WTC11 (cell line): Measurements from ENCODE around the gene HADHB.

Experiments
- ATF3 ChIP-seq: sonication (generic); formaldehyde crosslinking; conservative IDR thresholded peaks from 2 replicates; pipeline ENCODE4 v1.8.1; 2022; ENCODE audit warnings: mild to moderate bottlenecking, missing genetic modification reagents
- CREM ChIP-seq: sonication (generic); formaldehyde crosslinking; IDR thresholded peaks from 2 replicates; pipeline ENCODE4 v1.8.1; 2022; ENCODE audit warnings: mild to moderate bottlenecking, missing genetic modification reagents, moderate library complexity
- CTCF ChIP-seq: fragments of 200-600 bp; IDR thresholded peaks from 2 replicates; pipeline ENCODE4 v1.8.0; 2022; ENCODE audit warnings: antibody characterized with exemption
- ESRRA ChIP-seq: sonication (generic); formaldehyde crosslinking; IDR thresholded peaks from 2 replicates; pipeline ENCODE4 v1.8.1; 2022; ENCODE audit warnings: mild to moderate bottlenecking, missing genetic modification reagents, borderline replicate concordance
- FOXP1 ChIP-seq: sonication (generic); formaldehyde crosslinking; IDR thresholded peaks from 2 replicates; pipeline ENCODE4 v1.8.0; 2022; ENCODE audit warnings: missing genetic modification reagents, mild to moderate bottlenecking, moderate library complexity, borderline replicate concordance
- GABPB1 ChIP-seq: sonication (generic); formaldehyde crosslinking; IDR thresholded peaks from 2 replicates; pipeline ENCODE4 v1.8.1; 2023; ENCODE audit warnings: mild to moderate bottlenecking, missing genetic modification reagents
- HMGA2 ChIP-seq: fragments of 250-450 bp; sonication (Bioruptor Pico); IDR thresholded peaks from 2 replicates; pipeline ENCODE4 v1.4.0; 2021; ENCODE audit warnings: mild to moderate bottlenecking, moderate library complexity
- HMGXB4 ChIP-seq: sonication (generic); formaldehyde crosslinking; IDR thresholded peaks from 2 replicates; pipeline ENCODE4 v1.8.1; 2023; ENCODE audit warnings: mild to moderate bottlenecking, moderate library complexity, missing genetic modification reagents
- IRF1 ChIP-seq: sonication (generic); formaldehyde crosslinking; IDR thresholded peaks from 2 replicates; pipeline ENCODE4 v1.8.0; 2023; ENCODE audit warnings: missing genetic modification reagents
- MAX ChIP-seq: sonication (generic); formaldehyde crosslinking; IDR thresholded peaks from 2 replicates; pipeline ENCODE4 v1.8.0; 2022; ENCODE audit warnings: mild to moderate bottlenecking, missing genetic modification reagents
- NR3C1 ChIP-seq: sonication (generic); formaldehyde crosslinking; conservative IDR thresholded peaks from 2 replicates; pipeline ENCODE4 v1.8.1; 2023; ENCODE audit warnings: low read depth, mild to moderate bottlenecking, missing genetic modification reagents
- SP1 ChIP-seq: sonication (generic); formaldehyde crosslinking; conservative IDR thresholded peaks from 2 replicates; pipeline ENCODE4 v1.8.1; 2022; ENCODE audit warnings: missing genetic modification reagents
- USF2 ChIP-seq: sonication (generic); formaldehyde crosslinking; IDR thresholded peaks from 2 replicates; pipeline ENCODE4 v1.8.1; 2023; ENCODE audit warnings: mild to moderate bottlenecking, missing genetic modification reagents, moderate library complexity
- ZNF138 ChIP-seq: sonication (generic); formaldehyde crosslinking; conservative IDR thresholded peaks from 2 replicates; pipeline ENCODE4 v1.8.1; 2022; ENCODE audit warnings: mild to moderate bottlenecking, moderate library complexity, missing genetic modification reagents

- no peak for TF ChIP-seq ESRRA (CRISPR knock-in tag)
- no peak for TF ChIP-seq MAX (CRISPR knock-in tag)
- TF ChIP-seq CTCF, result no peak
- TF ChIP-seq ZNF138, result no peak
- no peak for TF ChIP-seq ATF3 (CRISPR knock-in tag)
- TF ChIP-seq HMGXB4 (CRISPR knock-in tag), result no peak
- TF ChIP-seq USF2 (CRISPR knock-in tag), result no peak
- no peak for TF ChIP-seq IRF1 (CRISPR knock-in tag)
- no peak for TF ChIP-seq HMGA2
- no peak for TF ChIP-seq FOXP1 (CRISPR knock-in tag)
- TF ChIP-seq GABPB1 (CRISPR knock-in tag), result no peak
- no peak for TF ChIP-seq NR3C1
- TF ChIP-seq SP1, result no peak
- TF ChIP-seq CREM, result no peak
These were observed 69.5 kb downstream of the HADHB start for GRCh38 chr2:26314243-26314642.
